Vagina (tissue), 2 donors: Measurements from ENCODE around the gene RFT1. TPM values are rescaled to one million over a fixed set of nuclear protein-coding genes. Genes with fewer than 3 reads are reported as not detected.

Experiments
- DNase-seq, 2 donors: peaks; one replicate each; pipeline ENCODE4 v3.0.0-alpha.2; 2017; ENCODE audit errors: extremely low spot score in 2 of 2
- H3K27ac ChIP-seq: fragments of 200-600 bp; sonication (generic); one replicate; pipeline ENCODE4 v1.5.1; 2019
- H3K27me3 ChIP-seq: fragments of 200-600 bp; sonication (generic); one replicate; pipeline ENCODE4 v1.5.1; 2019
- H3K36me3 ChIP-seq, 2 donors: fragments of 200-600 bp; sonication (generic); one replicate each; pipeline ENCODE4 v1.5.1; 2017 to 2019
- H3K4me1 ChIP-seq: fragments of 200-600 bp; sonication (generic); one replicate; pipeline ENCODE4 v1.5.1; 2019
- H3K4me3 ChIP-seq, 2 donors: fragments of 200-600 bp; sonication (generic); 1 replicate in 1 of 2; 2 replicates in 1 of 2; pipeline ENCODE4 v1.5.1; 2016 to 2019
- H3K9me3 ChIP-seq: fragments of 200-600 bp; sonication (generic); one replicate; pipeline ENCODE4 v1.5.1; 2019
- CTCF ChIP-seq, 3 experiments: fragments of 450-650 bp in 2 of 3; fragments of 200-600 bp in 1 of 3; sonication (generic) in 1 of 3; IDR thresholded peaks; one replicate each; pipeline ENCODE4 v1.5.1; 2017 to 2019; ENCODE audit warnings: antibody characterized with exemption in 3 of 3, mild to moderate bottlenecking in 2 of 3, moderate library complexity in 2 of 3
- POLR2A ChIP-seq, 2 donors: fragments of 450-650 bp; IDR thresholded peaks; one replicate each; pipeline ENCODE4 v1.6.1; 2017; ENCODE audit warnings: antibody characterized with exemption in 2 of 2, mild to moderate bottlenecking in 2 of 2, moderate library complexity in 2 of 2
- POLR2AphosphoS5 ChIP-seq, 2 donors: sonication (generic); formaldehyde crosslinking; IDR thresholded peaks; one replicate each; pipeline ENCODE4 v1.9.0; 2017; ENCODE audit warnings: antibody characterized with exemption in 2 of 2, mild to moderate bottlenecking in 2 of 2, low read depth in 1 of 2; ENCODE audit not compliant: insufficient read depth in 1 of 2
- intact Hi-C: fragments of 100-400 bp; cut with DNase I; formaldehyde crosslinking; loops from one replicate; pipeline ENCODE4 v1.15.1; 2023
- total RNA-seq: library from RNA; depleted of rRNA; stranded (reverse); fragments of >200 nt; gene quantifications from one replicate; pipeline ENCODE4 v1.2.3, GENCODE V29; 2016

The RFT1 gene
- total RNA-seq, 1 donor from 2014 or later = 13.8 TPM

DNA sequence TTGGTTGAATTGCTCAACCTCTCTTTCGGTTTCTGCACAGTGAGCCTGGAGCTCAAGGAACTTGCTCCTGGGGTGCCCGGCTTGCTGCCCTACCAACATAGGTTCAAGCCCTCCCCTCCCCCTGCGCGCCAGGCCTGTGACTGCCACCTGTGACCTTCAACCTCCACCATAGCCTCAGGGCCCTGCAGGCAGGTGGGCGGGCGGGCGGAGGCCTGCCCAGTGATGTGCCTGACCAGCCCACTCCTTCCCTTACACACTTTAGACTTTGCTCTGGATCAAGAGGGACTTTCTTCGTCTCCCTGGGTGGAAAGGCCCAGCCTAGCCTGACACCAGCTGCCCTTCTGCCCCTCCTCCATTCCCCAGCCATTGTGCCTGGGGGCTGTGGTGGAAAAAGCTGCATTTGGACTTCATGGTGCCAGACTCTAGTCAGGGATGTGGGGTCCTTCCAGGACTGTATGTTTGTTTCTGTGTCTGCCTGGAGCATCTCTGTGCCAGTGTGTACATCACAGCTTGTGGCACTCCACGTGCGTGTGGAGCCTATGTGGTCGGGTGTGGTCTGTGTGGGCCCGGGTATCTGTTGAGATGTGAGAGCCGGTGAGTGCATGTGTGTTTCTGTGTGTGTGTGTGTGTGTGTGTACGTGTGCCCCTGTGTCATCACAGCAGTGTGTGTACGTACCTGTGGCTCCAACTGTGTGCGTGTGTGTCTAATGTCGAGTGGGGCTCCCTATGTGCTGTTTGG is 40.3 kb upstream of the RFT1 start:
- no peak for DNase-seq
- TF ChIP-seq POLR2AphosphoS5 (IDR thresholded peaks at IDR 0.05; ENCODE audit: insufficient read depth in 1 of 2, low read depth in 1 of 2) (no peak), CTCF (IDR thresholded peaks at IDR 0.05) (no peak), POLR2A (IDR thresholded peaks at IDR 0.05) (no peak)
- Histone ChIP-seq H3K9me3 (no peaks in the 10 kb centered on the region), H3K27ac (no peak overlapping the region), H3K27me3 (no peaks in the 10 kb centered on the region), H3K4me3 (no peak overlapping the region), H3K4me1 (peaks cover 29% of the 10 kb centered on the region), H3K36me3 (no peaks in the 10 kb centered on the region)
- intact Hi-C loops = no loop called here

DNA sequence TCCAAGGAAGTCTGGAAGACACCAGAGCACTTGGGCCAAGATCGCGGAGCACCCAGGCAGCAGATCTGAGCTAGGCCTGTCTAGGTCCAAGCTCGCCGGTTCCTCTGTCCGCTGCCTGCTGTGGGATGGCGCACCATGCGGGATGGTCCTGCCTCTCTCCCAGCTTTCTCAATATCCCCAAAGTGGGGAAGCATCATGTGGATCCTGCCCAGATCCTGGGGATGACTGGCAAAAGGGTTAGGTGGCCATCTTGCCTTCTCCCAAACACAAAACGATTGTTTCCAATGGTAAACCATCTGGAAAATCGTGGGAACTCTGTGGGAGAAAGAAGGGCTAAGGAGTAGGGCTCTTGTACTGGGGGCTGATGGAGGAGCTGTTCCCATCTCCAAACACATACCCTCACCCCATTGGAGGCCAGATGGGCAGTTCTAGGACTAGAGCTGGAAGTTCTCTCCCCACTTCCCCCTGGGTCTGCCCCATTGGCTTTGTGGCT is 39.6 kb upstream of the RFT1 start:
- Histone ChIP-seq H3K36me3 (no peaks in the 10 kb centered on the region), H3K4me3 (no peak overlapping the region), H3K27ac (no peak overlapping the region), H3K9me3 (no peaks in the 10 kb centered on the region), H3K27me3 (no peaks in the 10 kb centered on the region), H3K4me1 (peaks cover 35% of the 10 kb centered on the region)
- DNase-seq = no peak
- intact Hi-C loops = no loop called here
- no peak for TF ChIP-seq POLR2A (IDR thresholded peaks at IDR 0.05)
- TF ChIP-seq CTCF (IDR thresholded peaks at IDR 0.05) = no peak
- no peak for TF ChIP-seq POLR2AphosphoS5 (IDR thresholded peaks at IDR 0.05; ENCODE audit: insufficient read depth in 1 of 2, low read depth in 1 of 2)

- intact Hi-C loops = no loop called here
- Histone ChIP-seq H3K9me3 (no peaks in the 10 kb centered on the region), H3K27ac (no peak overlapping the region), H3K36me3 (no peaks in the 10 kb centered on the region), H3K27me3 (no peaks in the 10 kb centered on the region), H3K4me3 (no peak overlapping the region), H3K4me1 (peaks cover 41% of the 10 kb centered on the region)
- TF ChIP-seq POLR2AphosphoS5 (IDR thresholded peaks at IDR 0.05; ENCODE audit: insufficient read depth in 1 of 2, low read depth in 1 of 2) (no peak), POLR2A (IDR thresholded peaks at IDR 0.05) (no peak), CTCF (IDR thresholded peaks at IDR 0.05) (no peak)
- no peak for DNase-seq
Measured at GRCh38 chr3:53169045-53169831, 39.0 kb upstream of the RFT1 start.

- Histone ChIP-seq H3K4me1 (peaks cover 50% of the 10 kb centered on the region), H3K36me3 (no peaks in the 10 kb centered on the region), H3K27me3 (no peaks in the 10 kb centered on the region), H3K9me3 (no peaks in the 10 kb centered on the region), H3K4me3 (no peak overlapping the region), H3K27ac (no peak overlapping the region)
- no peak for TF ChIP-seq CTCF (IDR thresholded peaks at IDR 0.05)
- no peak for TF ChIP-seq POLR2AphosphoS5 (IDR thresholded peaks at IDR 0.05; ENCODE audit: insufficient read depth in 1 of 2, low read depth in 1 of 2)
- TF ChIP-seq POLR2A (IDR thresholded peaks at IDR 0.05) = no peak
- DNase-seq = no peak
- intact Hi-C loops = no loop called here
Measured at GRCh38 chr3:53168175-53168923, 38.1 kb upstream of the RFT1 start.
